ENCODE results near the gene KRT2.

The KRT2 gene

GRCh38 chr12:52651726-52652261, at the start of gene KRT2:
Gene KRT2 (minus strand): TSS chr12:52652211. CDS start chr12:52652142, 69 bp downstream.
- DNase-seq (ENCODE audit: low spot score): no peak

- DNase-seq (ENCODE audit: low spot score): no peak
Measured at GRCh38 chr12:52701281-52701680, 49.3 kb upstream of the KRT2 start.

GRCh38 chr12:52699960-52700359, 47.9 kb upstream of the KRT2 start:
- no peak for DNase-seq (ENCODE audit: low spot score)

- no peak for DNase-seq (ENCODE audit: low spot score)
Measured at GRCh38 chr12:52699373-52699772, 47.4 kb upstream of the KRT2 start.

GRCh38 chr12:52698651-52699340, 46.8 kb upstream of the KRT2 start:
- DNase-seq (ENCODE audit: low spot score): no peak

GRCh38 chr12:52697058-52697582, 45.1 kb upstream of the KRT2 start:
- no peak for DNase-seq (ENCODE audit: low spot score)

GRCh38 chr12:52696588-52696987, 44.6 kb upstream of the KRT2 start:
- DNase-seq (ENCODE audit: low spot score): no peak

- no peak for DNase-seq (ENCODE audit: low spot score)
Measured at GRCh38 chr12:52695039-52695438, 43.0 kb upstream of the KRT2 start.

GRCh38 chr12:52694151-52694550, 42.1 kb upstream of the KRT2 start:
- no peak for DNase-seq (ENCODE audit: low spot score)

GRCh38 chr12:52693261-52693660, 41.2 kb upstream of the KRT2 start:
- no peak for DNase-seq (ENCODE audit: low spot score)

GRCh38 chr12:52692254-52692653, 40.2 kb upstream of the KRT2 start:
- no peak for DNase-seq (ENCODE audit: low spot score)

GRCh38 chr12:52691841-52692150, 39.8 kb upstream of the KRT2 start:
- DNase-seq (ENCODE audit: low spot score): no peak

- no peak for DNase-seq (ENCODE audit: low spot score)
Measured at GRCh38 chr12:52691076-52691840, 39.2 kb upstream of the KRT2 start.

GRCh38 chr12:52690351-52691075, 38.5 kb upstream of the KRT2 start:
- DNase-seq (ENCODE audit: low spot score): no peak

- no peak for DNase-seq (ENCODE audit: low spot score)
Measured at GRCh38 chr12:52689936-52690335, 37.9 kb upstream of the KRT2 start.

- DNase-seq (ENCODE audit: low spot score): no peak
Measured at GRCh38 chr12:52689239-52689638, 37.2 kb upstream of the KRT2 start.

GRCh38 chr12:52688481-52688880, 36.5 kb upstream of the KRT2 start:
- DNase-seq (ENCODE audit: low spot score): no peak

GRCh38 chr12:52687497-52688385, 35.7 kb upstream of the KRT2 start:
- no peak for DNase-seq (ENCODE audit: low spot score)

GRCh38 chr12:52686756-52687487, 34.9 kb upstream of the KRT2 start:
- DNase-seq (ENCODE audit: low spot score): no peak

GRCh38 chr12:52686063-52686462, 34.1 kb upstream of the KRT2 start:
- DNase-seq (ENCODE audit: low spot score): no peak

GRCh38 chr12:52685406-52685890, 33.4 kb upstream of the KRT2 start:
- DNase-seq (ENCODE audit: low spot score): no peak

Data from NAMALWA (cell line).